SK-N-SH treated with all-trans-retinoic acid at 6 μM for 48 hours (cell line): Measurements from ENCODE around the gene FAM3B.

ENCODE experiments used
- ATAC-seq: fragments of 200-7000 bp; cut with Tn5 transposase; 3 replicates; pipeline ENCODE4 v1.9.1; 2020; ENCODE audit warnings: mild to moderate bottlenecking, moderate library complexity
- ARNTL ChIP-seq: fragments of 450-650 bp; formaldehyde crosslinking; IDR thresholded peaks from 2 replicates; pipeline ENCODE4 v1.5.0; 2020; ENCODE audit warnings: low read depth, mild to moderate bottlenecking, moderate library complexity, borderline replicate concordance
- BACH2 ChIP-seq: fragments of 250-450 bp; sonication (Bioruptor Pico); IDR thresholded peaks from 2 replicates; pipeline ENCODE4 v1.9.0; 2021; ENCODE audit warnings: mild to moderate bottlenecking, borderline replicate concordance
- CREB5 ChIP-seq: fragments of 250-450 bp; sonication (Bioruptor Pico); IDR thresholded peaks from 2 replicates; pipeline ENCODE4 v1.5.1; 2020; ENCODE audit warnings: low read depth, mild to moderate bottlenecking, moderate library complexity
- ESRRG ChIP-seq: fragments of 250-450 bp; sonication (Bioruptor Pico); IDR thresholded peaks from 2 replicates; pipeline ENCODE4 v1.6.1; 2021; ENCODE audit warnings: mild to moderate bottlenecking
- GLIS3 ChIP-seq: fragments of 250-450 bp; sonication (Bioruptor Pico); IDR thresholded peaks from 2 replicates; pipeline ENCODE4 v1.5.0; 2020; ENCODE audit warnings: mild to moderate bottlenecking, moderate library complexity
- ISL1 ChIP-seq: fragments of 250-450 bp; sonication (Bioruptor Pico); IDR thresholded peaks from 2 replicates; pipeline ENCODE4 v2.1.2; 2022; ENCODE audit warnings: mild to moderate bottlenecking, moderate library complexity
- SNAI2 ChIP-seq: fragments of 250-450 bp; sonication (Bioruptor Pico); IDR thresholded peaks from 2 replicates; pipeline ENCODE4 v1.5.0; 2020; ENCODE audit warnings: mild to moderate bottlenecking, moderate library complexity
- TSHZ2 ChIP-seq: fragments of 250-450 bp; sonication (Bioruptor Pico); IDR thresholded peaks from 2 replicates; pipeline ENCODE4 v1.5.0; 2020; ENCODE audit warnings: mild to moderate bottlenecking, moderate library complexity
- ZC3H10 ChIP-seq: fragments of 250-450 bp; sonication (Bioruptor Pico); IDR thresholded peaks from 2 replicates; pipeline ENCODE4 v1.5.1; 2021; ENCODE audit warnings: mild to moderate bottlenecking, moderate library complexity
- ZFP30 ChIP-seq: fragments of 450-650 bp; formaldehyde crosslinking; IDR thresholded peaks from 2 replicates; pipeline ENCODE4 v1.5.0; 2022; ENCODE audit warnings: mild to moderate bottlenecking, moderate library complexity
- ZNF565 ChIP-seq: fragments of 450-650 bp; formaldehyde crosslinking; conservative IDR thresholded peaks from 2 replicates; pipeline ENCODE4 v1.5.0; 2020; ENCODE audit warnings: low read depth, mild to moderate bottlenecking, moderate library complexity
- ZNF70 ChIP-seq: fragments of 450-650 bp; formaldehyde crosslinking; IDR thresholded peaks from 2 replicates; pipeline ENCODE4 v1.5.0; 2020; ENCODE audit warnings: mild to moderate bottlenecking, moderate library complexity
- ZNF8 ChIP-seq: fragments of 450-650 bp; formaldehyde crosslinking; IDR thresholded peaks from 2 replicates; pipeline ENCODE4 v1.5.0; 2020; ENCODE audit warnings: mild to moderate bottlenecking, moderate library complexity
- TF ChIP-seq, protein P1 (sequence below): fragments of 250-450 bp; sonication (Bioruptor Pico); IDR thresholded peaks from 2 replicates; pipeline ENCODE4 v1.8.0; 2021; ENCODE audit warnings: low read depth, mild to moderate bottlenecking, moderate library complexity, borderline replicate concordance
- TF ChIP-seq, protein P2 (sequence below): fragments of 250-450 bp; sonication (Bioruptor Pico); IDR thresholded peaks from 2 replicates; pipeline ENCODE4 v1.5.1; 2021; ENCODE audit warnings: mild to moderate bottlenecking, moderate library complexity
- TF ChIP-seq, protein P3 (sequence below): fragments of 250-450 bp; sonication (Bioruptor Pico); IDR thresholded peaks from 2 replicates; pipeline ENCODE4 v1.8.0; 2020; ENCODE audit warnings: mild to moderate bottlenecking, moderate library complexity, borderline replicate concordance

The FAM3B gene

GRCh38 chr21:41379901-41380300 is 63.3 kb downstream of the FAM3B start (continued):
- TF ChIP-seq ZNF565 (CRISPR knock-in tag) (no peak), ARNTL (CRISPR knock-in tag) (no peak)

DNA sequence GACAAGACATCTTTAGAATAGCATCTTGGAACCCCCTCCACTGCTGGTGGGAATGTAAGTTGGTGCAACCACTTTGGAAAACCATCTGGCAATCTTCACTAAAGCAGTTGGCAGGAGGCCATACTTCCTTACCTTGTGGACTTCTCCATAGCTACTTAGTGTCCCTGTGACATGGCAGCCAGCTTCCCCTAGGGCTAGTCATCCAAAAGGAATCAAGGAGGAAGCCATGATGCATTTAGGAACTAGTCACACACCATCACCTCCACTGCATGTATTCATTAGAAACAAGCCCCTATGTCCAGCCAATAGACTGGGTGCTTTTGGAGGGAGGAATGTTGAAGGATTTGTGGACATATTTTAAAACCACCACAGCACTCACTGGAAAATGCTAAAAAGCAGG is 65.1 kb downstream of the FAM3B start:
- ATAC-seq, result no peak
- no peak for TF ChIP-seq GLIS3 (CRISPR knock-in tag)
- TF ChIP-seq ISL1 (CRISPR knock-in tag), result no peak
- TF ChIP-seq ZC3H10 (CRISPR knock-in tag), result no peak
- TF ChIP-seq CREB5, result no peak
- no peak for TF ChIP-seq ZNF8 (CRISPR knock-in tag)
- TF ChIP-seq SNAI2 (CRISPR knock-in tag), result no peak
- TF ChIP-seq, protein P1, sequence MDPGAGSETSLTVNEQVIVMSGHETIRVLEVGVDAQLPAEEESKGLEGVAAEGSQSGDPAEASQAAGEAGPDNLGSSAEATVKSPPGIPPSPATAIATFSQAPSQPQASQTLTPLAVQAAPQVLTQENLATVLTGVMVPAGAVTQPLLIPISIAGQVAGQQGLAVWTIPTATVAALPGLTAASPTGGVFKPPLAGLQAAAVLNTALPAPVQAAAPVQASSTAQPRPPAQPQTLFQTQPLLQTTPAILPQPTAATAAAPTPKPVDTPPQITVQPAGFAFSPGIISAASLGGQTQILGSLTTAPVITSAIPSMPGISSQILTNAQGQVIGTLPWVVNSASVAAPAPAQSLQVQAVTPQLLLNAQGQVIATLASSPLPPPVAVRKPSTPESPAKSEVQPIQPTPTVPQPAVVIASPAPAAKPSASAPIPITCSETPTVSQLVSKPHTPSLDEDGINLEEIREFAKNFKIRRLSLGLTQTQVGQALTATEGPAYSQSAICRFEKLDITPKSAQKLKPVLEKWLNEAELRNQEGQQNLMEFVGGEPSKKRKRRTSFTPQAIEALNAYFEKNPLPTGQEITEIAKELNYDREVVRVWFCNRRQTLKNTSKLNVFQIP (CRISPR knock-in tag), result no peak
- TF ChIP-seq ARNTL (CRISPR knock-in tag), result no peak
- no peak for TF ChIP-seq ZNF70 (CRISPR knock-in tag)
- TF ChIP-seq TSHZ2 (CRISPR knock-in tag), result no peak

DNA sequence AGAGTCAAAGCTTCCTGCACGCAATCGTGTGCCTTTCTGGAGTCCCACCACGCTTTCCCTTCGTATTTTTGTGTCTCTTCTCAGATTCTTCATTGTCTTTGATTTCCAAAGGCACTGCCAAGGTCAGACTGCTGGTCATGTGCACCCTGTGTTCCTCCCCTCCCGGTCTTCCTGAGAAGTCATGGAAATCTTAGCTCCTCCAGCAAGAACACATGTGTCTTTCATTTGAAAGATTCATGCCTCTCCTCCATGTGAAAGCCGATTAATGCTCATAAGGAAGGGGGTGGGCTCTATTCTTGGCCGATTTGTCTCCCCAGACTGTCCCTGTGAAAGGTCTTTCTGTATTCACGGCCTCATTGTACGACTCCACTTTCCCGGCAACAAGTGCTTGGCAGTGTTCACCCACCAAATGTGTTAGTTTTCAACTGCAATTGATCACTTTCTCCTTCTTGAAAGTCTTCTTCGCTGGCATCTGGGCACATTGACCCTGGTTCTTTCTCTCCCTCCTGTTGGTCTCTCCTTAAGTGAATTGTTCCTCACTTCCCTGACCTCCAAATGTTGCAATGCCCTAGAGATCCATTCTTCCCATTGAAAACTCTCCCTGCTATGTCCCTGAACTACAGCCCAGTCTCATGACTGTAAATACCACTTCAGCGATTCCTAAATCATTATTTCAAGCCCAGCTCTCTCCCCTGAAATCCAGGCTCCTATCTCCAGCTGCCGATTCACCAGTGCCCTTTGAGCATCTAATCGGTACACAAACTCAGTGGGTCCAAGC is 70.6 kb downstream of the FAM3B start:
- TF ChIP-seq, protein P2, sequence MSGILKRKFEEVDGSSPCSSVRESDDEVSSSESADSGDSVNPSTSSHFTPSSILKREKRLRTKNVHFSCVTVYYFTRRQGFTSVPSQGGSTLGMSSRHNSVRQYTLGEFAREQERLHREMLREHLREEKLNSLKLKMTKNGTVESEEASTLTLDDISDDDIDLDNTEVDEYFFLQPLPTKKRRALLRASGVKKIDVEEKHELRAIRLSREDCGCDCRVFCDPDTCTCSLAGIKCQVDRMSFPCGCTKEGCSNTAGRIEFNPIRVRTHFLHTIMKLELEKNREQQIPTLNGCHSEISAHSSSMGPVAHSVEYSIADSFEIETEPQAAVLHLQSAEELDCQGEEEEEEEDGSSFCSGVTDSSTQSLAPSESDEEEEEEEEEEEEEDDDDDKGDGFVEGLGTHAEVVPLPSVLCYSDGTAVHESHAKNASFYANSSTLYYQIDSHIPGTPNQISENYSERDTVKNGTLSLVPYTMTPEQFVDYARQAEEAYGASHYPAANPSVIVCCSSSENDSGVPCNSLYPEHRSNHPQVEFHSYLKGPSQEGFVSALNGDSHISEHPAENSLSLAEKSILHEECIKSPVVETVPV (CRISPR knock-in tag), result no peak
- TF ChIP-seq CREB5, result no peak
- TF ChIP-seq ZFP30 (CRISPR knock-in tag), result no peak
- no peak for TF ChIP-seq BACH2 (CRISPR knock-in tag)
- TF ChIP-seq, protein P1 (CRISPR knock-in tag), result no peak
- TF ChIP-seq, protein P3, sequence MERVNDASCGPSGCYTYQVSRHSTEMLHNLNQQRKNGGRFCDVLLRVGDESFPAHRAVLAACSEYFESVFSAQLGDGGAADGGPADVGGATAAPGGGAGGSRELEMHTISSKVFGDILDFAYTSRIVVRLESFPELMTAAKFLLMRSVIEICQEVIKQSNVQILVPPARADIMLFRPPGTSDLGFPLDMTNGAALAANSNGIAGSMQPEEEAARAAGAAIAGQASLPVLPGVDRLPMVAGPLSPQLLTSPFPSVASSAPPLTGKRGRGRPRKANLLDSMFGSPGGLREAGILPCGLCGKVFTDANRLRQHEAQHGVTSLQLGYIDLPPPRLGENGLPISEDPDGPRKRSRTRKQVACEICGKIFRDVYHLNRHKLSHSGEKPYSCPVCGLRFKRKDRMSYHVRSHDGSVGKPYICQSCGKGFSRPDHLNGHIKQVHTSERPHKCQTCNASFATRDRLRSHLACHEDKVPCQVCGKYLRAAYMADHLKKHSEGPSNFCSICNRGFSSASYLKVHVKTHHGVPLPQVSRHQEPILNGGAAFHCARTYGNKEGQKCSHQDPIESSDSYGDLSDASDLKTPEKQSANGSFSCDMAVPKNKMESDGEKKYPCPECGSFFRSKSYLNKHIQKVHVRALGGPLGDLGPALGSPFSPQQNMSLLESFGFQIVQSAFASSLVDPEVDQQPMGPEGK, result no peak
- TF ChIP-seq ZNF70 (CRISPR knock-in tag), result no peak
- TF ChIP-seq ESRRG (CRISPR knock-in tag), result no peak
- no peak for TF ChIP-seq ISL1 (CRISPR knock-in tag)
- TF ChIP-seq ZNF565 (CRISPR knock-in tag), result no peak
- no peak for TF ChIP-seq ARNTL (CRISPR knock-in tag)
- ATAC-seq, result no peak
